GM12872 (cell line): ENCODE data around the gene NFASC.

Source experiments
- TF ChIP-seq, protein P1 (sequence below): IDR thresholded peaks from 3 replicates; pipeline ENCODE4 v1.5.1; 2011; ENCODE audit warnings: low read depth, mild to moderate bottlenecking, low read length, moderate library complexity; ENCODE audit not compliant: insufficient read depth

Gene NFASC

GRCh38 chr1:204936765-204937164, 66.1 kb downstream of the NFASC start:
- TF ChIP-seq, protein P1, sequence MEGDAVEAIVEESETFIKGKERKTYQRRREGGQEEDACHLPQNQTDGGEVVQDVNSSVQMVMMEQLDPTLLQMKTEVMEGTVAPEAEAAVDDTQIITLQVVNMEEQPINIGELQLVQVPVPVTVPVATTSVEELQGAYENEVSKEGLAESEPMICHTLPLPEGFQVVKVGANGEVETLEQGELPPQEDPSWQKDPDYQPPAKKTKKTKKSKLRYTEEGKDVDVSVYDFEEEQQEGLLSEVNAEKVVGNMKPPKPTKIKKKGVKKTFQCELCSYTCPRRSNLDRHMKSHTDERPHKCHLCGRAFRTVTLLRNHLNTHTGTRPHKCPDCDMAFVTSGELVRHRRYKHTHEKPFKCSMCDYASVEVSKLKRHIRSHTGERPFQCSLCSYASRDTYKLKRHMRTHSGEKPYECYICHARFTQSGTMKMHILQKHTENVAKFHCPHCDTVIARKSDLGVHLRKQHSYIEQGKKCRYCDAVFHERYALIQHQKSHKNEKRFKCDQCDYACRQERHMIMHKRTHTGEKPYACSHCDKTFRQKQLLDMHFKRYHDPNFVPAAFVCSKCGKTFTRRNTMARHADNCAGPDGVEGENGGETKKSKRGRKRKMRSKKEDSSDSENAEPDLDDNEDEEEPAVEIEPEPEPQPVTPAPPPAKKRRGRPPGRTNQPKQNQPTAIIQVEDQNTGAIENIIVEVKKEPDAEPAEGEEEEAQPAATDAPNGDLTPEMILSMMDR, result no peak

DNA sequence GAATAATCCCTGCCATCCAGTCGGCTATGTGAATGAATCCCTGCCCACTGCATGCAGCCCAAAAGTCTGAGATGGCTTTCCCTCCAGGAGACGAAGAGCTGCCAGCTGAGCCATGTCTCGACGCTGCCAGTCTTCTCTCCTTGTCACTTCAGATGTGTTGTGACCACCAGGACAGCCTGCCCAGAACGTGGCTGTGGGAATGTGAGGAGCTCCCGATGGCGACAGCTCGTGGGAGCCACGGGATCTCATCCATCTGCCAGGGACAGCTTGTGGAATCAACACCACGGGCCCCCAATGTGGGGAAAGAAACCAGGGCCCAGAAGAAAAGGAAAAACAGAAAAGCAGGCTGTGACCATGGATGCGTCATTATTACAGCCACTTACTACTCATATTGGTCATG, 67.2 kb downstream of the NFASC start:
- TF ChIP-seq, protein P1, result no peak

DNA sequence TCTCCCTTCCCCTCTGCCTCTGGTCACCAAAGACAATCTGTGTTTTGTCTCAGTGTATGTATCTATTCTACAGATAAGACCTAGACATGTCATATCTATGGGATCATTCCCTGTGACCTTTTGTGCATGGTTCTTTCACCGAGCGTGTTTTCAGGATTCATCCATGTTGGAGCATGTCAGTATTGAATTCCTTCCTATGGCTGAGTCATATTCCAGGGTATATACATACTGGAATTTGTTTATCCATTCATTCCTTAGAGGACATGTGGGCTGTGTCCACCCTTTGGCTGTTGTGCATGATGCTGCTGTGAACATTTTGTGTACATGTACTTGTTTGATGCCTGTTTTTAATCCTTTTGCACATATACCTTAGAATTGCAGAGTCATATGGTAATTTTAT, 69.9 kb downstream of the NFASC start:
- TF ChIP-seq, protein P1, result no peak

- TF ChIP-seq, protein P1, result peak; percentile 94
Observed at GRCh38 chr1:204941421-204942338, 71.0 kb downstream of the NFASC start.

GRCh38 chr1:204943495-204943894, 72.8 kb downstream of the NFASC start:
- TF ChIP-seq, protein P1, result no peak

DNA sequence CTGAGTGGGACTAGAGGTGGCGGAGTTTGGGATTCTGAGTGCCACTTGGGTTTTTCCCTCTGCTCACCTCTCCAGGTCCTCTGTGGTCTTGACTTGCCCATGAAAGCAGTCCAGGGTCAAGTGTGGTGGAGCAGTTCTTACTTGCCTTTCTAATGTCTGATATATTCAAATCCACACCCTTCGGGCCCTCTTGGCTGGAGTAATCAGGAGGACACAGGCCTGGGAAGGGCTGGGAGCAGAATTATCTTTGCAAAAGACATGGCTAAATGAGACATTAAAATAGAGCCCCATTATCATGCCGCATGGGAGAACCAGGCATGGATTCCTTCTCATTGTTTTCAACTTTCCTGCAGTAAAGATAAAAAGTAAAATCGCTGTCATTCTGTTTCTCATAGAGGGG, 74.0 kb downstream of the NFASC start:
- TF ChIP-seq, protein P1, result no peak

- TF ChIP-seq, protein P1, result no peak
Observed at GRCh38 chr1:204945565-204945977, 74.9 kb downstream of the NFASC start.
